SH-SY5Y (cell line): ENCODE results near the gene FLT3.

Experiments used
- GATA2 ChIP-seq: IDR thresholded peaks from 2 replicates; pipeline ENCODE4 v1.6.1; 2011; ENCODE audit warnings: mild to moderate bottlenecking, low read depth, low read length
- GATA3 ChIP-seq: IDR thresholded peaks from 2 replicates; pipeline ENCODE4 v1.6.1; 2011; ENCODE audit warnings: low read depth, mild to moderate bottlenecking, low read length, moderate library complexity

DNA sequence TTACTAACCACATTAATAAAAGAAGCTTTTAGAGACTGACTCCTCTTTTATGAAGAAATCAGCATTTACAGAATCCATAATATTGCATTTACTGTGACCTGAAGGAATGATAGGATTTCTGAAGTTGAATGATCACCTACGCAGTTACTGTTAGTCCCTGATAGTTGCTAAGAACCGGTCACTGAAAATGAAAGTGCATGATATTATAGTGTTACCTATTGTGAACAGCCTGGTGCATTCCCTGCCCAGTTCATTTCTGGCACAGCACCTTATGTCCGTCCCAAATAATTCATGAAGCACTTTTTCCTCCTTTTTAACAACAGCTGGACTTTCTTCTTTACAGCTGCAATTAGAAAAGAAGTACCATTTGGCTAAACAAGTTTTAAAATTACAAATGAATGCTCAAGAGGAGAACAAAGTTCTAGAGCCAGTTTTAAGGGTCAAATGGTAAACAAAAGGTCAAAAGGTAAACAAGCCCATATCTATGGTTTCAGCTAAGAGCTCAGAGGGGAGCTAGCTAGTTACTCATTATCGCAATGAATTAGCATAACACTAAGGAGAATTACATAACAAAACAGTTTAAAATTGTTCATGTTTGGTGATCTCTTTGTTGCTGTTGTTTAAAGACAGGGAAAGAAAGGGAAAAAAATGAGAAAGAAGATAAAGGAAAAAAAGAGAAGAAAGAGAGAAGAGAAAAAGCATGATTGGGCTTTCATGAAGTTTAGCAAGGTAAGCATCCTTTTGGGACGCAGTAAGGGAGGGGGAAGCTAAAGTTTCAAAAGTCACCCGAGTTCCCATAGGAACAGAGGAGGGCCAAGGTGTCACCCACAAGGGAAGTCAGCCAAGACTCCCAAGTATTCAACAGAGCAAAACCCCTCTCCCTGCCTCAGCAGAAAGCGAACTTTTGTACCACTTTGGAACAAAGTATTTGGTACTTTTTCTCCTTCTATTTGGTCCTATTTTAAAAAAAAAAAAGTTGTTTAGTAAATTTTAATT, 50.2 kb downstream of the FLT3 start:
- no peak for TF ChIP-seq GATA3
- no peak for TF ChIP-seq GATA2
